SK-N-SH (cell line): ENCODE measurements around the gene FMNL2.

Experiments
- CHD2 ChIP-seq: fragments of 150-350 bp; IDR thresholded peaks from 2 replicates; pipeline ENCODE4 v1.6.1; 2018; ENCODE audit warnings: low read length; ENCODE audit not compliant: partially characterized antibody
- EP300 ChIP-seq, 2 experiments: IDR thresholded peaks; 2 replicates each; pipeline versions ENCODE4 v1.4.0 to v1.6.1; 2012; ENCODE audit warnings: borderline replicate concordance in 1 of 2, low read depth in 1 of 2, low read length in 1 of 2
- JUND ChIP-seq: IDR thresholded peaks from 2 replicates; pipeline ENCODE4 v1.4.0; 2012
- MXI1 ChIP-seq: IDR thresholded peaks from 2 replicates; pipeline ENCODE4 v1.6.1; 2012; ENCODE audit warnings: mild to moderate bottlenecking, low read depth, low read length, improper control_type of control experiment
- POLR2AphosphoS5 ChIP-seq: IDR thresholded peaks from 2 replicates; pipeline ENCODE4 v1.6.1; 2012; ENCODE audit warnings: low read depth, low read length
- RAD21 ChIP-seq: IDR thresholded peaks from 2 replicates; pipeline ENCODE4 v1.6.1; 2012; ENCODE audit warnings: mild to moderate bottlenecking, low read length
- RCOR1 ChIP-seq: fragments of 150-350 bp; IDR thresholded peaks from 2 replicates; pipeline ENCODE4 v1.6.1; 2017; ENCODE audit warnings: antibody characterized with exemption, low read length
- SIN3A ChIP-seq: IDR thresholded peaks from 2 replicates; pipeline ENCODE4 v1.6.1; 2012; ENCODE audit warnings: low read depth, mild to moderate bottlenecking, low read length, moderate library complexity, borderline replicate concordance
- TEAD4 ChIP-seq: IDR thresholded peaks from 2 replicates; pipeline ENCODE4 v1.4.0; 2012; ENCODE audit warnings: mild to moderate bottlenecking, borderline replicate concordance; ENCODE audit not compliant: insufficient read depth
- YY1 ChIP-seq: IDR thresholded peaks from 2 replicates; pipeline ENCODE4 v1.4.0; 2012; ENCODE audit warnings: low read depth, mild to moderate bottlenecking
- TF ChIP-seq, protein P1 (sequence below): fragments of 200-600 bp; sonication (generic); IDR thresholded peaks from 2 replicates; pipeline ENCODE4 v1.6.1; 2017; ENCODE audit warnings: antibody characterized with exemption, mild to moderate bottlenecking, moderate library complexity
- TF ChIP-seq, protein P2 (sequence below): fragments of 150-350 bp; IDR thresholded peaks from 2 replicates; pipeline ENCODE4 v1.6.1; 2016; ENCODE audit warnings: mild to moderate bottlenecking, low read depth, low read length
- TF ChIP-seq, protein P3 (sequence below): IDR thresholded peaks from 2 replicates; pipeline ENCODE4 v1.6.1; 2012; ENCODE audit warnings: mild to moderate bottlenecking, low read depth, low read length, moderate library complexity
- TF ChIP-seq, protein P4 (sequence below): fragments of 150-350 bp; IDR thresholded peaks from 2 replicates; pipeline ENCODE4 v1.6.1; 2017; ENCODE audit warnings: antibody characterized with exemption, low read length, low read depth, borderline replicate concordance

DNA sequence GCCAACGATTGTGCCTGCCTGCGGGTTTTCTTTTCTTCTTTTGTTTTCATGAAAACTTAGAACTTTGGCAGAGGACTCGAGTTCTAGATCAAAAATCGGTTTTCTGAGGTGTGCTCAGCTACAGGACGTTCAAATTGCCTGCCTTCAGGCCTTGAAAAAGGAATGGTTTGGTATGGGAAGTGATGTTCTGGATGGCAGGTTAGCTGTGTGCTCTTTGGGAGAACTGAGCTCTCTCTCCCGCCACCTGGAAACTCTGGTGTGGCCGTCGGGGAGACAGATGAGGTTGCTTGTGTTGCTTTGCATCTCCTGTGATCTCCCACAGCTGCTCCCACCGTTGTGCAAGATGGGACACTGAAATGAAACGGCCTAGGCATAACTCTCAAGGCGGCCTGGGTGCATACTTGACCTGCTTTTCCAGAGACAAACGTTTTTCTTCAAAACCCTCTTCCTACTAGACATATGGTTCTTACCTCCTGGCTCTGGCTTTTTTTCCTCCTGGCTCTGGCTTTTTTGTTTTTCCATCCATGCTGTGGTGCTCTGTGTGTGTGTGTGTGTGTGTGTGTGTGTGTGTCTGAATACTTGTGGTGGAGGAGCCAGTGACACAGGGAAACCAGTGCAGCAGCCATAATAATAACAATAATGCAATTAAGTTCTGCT lies 2.0 kb downstream of the FMNL2 start:
- TF ChIP-seq, protein P1, sequence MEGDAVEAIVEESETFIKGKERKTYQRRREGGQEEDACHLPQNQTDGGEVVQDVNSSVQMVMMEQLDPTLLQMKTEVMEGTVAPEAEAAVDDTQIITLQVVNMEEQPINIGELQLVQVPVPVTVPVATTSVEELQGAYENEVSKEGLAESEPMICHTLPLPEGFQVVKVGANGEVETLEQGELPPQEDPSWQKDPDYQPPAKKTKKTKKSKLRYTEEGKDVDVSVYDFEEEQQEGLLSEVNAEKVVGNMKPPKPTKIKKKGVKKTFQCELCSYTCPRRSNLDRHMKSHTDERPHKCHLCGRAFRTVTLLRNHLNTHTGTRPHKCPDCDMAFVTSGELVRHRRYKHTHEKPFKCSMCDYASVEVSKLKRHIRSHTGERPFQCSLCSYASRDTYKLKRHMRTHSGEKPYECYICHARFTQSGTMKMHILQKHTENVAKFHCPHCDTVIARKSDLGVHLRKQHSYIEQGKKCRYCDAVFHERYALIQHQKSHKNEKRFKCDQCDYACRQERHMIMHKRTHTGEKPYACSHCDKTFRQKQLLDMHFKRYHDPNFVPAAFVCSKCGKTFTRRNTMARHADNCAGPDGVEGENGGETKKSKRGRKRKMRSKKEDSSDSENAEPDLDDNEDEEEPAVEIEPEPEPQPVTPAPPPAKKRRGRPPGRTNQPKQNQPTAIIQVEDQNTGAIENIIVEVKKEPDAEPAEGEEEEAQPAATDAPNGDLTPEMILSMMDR, result no peak
- TF ChIP-seq, protein P2, sequence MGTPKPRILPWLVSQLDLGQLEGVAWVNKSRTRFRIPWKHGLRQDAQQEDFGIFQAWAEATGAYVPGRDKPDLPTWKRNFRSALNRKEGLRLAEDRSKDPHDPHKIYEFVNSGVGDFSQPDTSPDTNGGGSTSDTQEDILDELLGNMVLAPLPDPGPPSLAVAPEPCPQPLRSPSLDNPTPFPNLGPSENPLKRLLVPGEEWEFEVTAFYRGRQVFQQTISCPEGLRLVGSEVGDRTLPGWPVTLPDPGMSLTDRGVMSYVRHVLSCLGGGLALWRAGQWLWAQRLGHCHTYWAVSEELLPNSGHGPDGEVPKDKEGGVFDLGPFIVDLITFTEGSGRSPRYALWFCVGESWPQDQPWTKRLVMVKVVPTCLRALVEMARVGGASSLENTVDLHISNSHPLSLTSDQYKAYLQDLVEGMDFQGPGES, result no peak
- no peak; the same call in 1 of the 2 replicates for TF ChIP-seq RAD21
- TF ChIP-seq RCOR1, result no peak
- TF ChIP-seq POLR2AphosphoS5, result no peak
- TF ChIP-seq EP300 (IDR thresholded peaks at IDR 0.05; ENCODE audit: borderline replicate concordance in 1 of 2, low read depth in 1 of 2, low read length in 1 of 2), result no peak
- TF ChIP-seq JUND, result no peak
- TF ChIP-seq, protein P3, sequence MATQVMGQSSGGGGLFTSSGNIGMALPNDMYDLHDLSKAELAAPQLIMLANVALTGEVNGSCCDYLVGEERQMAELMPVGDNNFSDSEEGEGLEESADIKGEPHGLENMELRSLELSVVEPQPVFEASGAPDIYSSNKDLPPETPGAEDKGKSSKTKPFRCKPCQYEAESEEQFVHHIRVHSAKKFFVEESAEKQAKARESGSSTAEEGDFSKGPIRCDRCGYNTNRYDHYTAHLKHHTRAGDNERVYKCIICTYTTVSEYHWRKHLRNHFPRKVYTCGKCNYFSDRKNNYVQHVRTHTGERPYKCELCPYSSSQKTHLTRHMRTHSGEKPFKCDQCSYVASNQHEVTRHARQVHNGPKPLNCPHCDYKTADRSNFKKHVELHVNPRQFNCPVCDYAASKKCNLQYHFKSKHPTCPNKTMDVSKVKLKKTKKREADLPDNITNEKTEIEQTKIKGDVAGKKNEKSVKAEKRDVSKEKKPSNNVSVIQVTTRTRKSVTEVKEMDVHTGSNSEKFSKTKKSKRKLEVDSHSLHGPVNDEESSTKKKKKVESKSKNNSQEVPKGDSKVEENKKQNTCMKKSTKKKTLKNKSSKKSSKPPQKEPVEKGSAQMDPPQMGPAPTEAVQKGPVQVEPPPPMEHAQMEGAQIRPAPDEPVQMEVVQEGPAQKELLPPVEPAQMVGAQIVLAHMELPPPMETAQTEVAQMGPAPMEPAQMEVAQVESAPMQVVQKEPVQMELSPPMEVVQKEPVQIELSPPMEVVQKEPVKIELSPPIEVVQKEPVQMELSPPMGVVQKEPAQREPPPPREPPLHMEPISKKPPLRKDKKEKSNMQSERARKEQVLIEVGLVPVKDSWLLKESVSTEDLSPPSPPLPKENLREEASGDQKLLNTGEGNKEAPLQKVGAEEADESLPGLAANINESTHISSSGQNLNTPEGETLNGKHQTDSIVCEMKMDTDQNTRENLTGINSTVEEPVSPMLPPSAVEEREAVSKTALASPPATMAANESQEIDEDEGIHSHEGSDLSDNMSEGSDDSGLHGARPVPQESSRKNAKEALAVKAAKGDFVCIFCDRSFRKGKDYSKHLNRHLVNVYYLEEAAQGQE, result no peak
- TF ChIP-seq MXI1, result peak; percentile 68; the same call in 1 of the 2 replicates
- TF ChIP-seq, protein P4, sequence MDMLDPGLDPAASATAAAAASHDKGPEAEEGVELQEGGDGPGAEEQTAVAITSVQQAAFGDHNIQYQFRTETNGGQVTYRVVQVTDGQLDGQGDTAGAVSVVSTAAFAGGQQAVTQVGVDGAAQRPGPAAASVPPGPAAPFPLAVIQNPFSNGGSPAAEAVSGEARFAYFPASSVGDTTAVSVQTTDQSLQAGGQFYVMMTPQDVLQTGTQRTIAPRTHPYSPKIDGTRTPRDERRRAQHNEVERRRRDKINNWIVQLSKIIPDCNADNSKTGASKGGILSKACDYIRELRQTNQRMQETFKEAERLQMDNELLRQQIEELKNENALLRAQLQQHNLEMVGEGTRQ, result no peak
- TF ChIP-seq CHD2, result no peak
- TF ChIP-seq SIN3A, result no peak
- no peak for TF ChIP-seq YY1
- TF ChIP-seq TEAD4, result no peak
